Activated naive CD4-positive, alpha-beta T cell treated with anti-CD3 and anti-CD28 coated beads, Interleukin-2, amount 50 U/mL, for 16 hours (primary cell): ENCODE measurements around the gene LSP1.

Source experiments
- DNase-seq: peaks from one replicate; pipeline ENCODE4 v3.0.0-alpha.2; 2020

LSP1 gene

GRCh38 chr11:1825039-1825740, 27.7 kb upstream of the LSP1 start:
- no peak for DNase-seq

DNA sequence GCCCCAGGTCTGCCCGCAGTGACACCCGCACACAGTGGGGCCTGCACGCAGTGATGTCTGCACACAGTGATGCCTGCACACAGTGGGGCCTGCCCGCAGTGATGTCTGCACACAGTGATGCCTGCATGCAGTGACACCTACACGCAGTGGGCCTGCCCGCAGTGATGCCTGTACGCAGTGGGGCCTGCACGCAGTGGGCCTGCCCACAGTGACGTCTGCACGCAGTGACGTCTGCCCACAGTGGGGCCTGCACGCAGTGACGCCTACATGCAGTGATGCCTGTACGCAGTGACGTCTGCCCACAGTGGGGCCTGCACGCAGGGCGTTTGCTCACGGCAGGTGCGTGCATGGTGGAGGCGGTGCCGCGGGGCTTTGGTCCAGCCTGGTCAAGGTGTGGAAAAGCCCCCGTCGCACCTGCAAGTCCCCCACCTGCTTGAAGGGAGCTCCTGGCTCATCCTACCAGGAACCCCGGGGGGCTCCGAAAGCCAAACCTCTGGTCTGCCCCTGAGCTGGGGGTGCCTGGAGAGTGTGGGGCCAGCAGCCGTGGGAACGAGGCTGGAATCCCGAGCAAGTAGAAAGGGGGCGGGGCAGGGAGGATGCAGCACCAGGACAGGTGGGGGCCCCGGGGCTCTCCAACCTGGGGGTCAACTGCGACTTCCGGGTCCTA, 27.0 kb upstream of the LSP1 start:
- no peak for DNase-seq

DNA sequence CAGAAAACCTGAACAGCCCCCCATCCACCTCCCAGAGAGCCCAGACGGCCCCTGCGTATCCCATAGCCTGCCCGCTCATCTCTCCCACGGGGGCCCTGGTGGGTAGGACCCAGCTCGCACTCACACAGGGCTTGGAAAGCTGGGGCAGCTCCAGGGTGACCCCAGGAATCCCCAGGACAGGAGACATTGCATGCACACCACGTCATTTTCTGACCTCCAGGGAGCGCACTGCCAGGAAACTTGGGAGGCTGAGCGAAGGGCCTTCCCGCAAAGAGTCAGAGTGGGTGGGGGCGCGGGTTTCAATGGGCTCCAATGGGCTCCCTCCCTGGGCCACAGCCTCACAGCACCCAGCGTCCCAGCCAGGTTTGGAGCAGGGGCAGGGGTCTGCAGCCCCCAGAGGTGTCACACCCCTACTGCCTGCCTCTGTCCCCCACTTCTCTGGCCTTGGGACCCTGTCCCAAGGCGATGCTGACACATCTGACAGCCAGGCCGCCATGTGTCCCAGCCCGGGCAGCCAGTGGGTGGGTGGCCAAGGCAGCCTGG, 26.3 kb upstream of the LSP1 start:
- DNase-seq = no peak

- DNase-seq = no peak
Observed at GRCh38 chr11:1827095-1827813, 25.6 kb upstream of the LSP1 start.

GRCh38 chr11:1827931-1828330, 25.0 kb upstream of the LSP1 start:
- no peak for DNase-seq

DNA sequence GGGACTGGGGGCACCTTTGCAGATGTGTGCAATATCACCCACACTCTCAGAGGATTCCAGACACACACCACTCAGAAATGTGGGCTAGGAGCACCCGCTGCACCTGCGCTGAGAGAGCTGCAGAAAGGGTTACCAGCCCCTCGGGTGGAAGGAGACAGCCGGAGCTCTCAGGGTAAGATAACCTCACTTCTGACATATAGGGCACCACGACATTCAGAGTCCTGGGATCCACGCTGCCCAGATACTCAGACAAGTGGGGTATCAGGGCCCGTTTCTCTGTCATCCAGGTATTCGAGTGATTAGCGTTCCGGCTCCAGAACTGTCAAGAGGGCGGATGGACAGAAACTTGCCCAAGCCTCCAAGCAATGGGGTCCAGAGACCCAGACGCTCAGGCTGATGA, 24.3 kb upstream of the LSP1 start:
- no peak for DNase-seq

GRCh38 chr11:1829039-1829820, 23.7 kb upstream of the LSP1 start:
- no peak for DNase-seq

DNA sequence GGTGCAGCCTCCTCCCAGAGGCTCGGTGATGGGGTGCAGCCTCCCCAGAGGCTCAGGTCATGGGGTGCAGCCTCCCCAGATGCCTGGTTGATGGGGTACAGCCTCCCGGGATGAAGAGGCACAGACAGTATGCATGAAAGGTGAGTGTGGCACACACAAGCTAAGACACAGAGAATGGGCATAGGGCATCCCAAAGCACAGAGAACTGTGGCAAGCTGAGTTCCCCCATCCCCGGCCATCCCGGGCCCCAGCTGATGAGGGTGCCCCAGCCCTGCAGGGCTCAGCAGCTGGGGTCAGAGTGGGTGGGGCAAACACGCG, 22.9 kb upstream of the LSP1 start:
- no peak for DNase-seq

DNA sequence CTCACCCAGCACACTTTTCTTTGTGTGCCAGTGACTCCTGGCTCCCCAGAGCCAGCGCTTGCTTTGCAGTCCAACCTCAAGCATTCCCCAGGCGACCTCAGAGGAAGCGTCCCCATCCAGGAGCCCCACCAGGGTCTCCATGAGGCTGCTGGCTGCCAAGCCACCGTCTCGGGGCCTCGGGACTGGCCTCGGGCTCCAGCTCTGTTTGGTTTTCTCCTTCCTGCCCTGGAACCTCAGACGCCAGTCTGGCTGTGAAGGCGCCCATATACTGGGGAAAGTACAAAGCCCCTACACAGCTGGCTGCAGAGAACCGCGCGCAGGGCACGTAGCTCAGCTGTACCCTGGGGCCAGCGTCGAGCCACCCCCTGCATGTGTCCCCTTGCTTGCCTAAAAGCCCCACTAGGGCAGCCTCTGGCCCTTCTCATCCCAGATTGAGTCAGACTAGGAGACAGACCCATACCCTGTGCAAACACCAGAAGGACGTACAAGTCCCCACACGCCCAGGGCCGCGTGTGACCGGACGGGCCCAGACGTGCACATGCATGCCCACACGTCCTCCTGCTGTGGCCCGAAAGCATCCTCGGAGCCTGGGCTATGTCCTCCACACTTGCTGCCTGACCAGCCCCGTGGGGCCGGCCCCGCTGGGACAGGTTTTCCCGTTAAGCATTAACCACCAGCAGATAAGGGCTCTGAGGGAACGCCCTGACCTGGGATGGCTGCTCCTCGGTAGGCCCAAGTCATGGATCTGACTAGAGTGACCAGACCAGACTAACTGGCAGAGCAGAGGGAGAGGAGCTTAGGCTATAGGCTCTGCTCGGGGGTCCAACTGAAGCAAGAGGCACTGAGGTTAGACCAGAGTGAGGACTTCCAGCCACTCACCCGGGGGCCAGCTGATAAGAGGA, 22.3 kb upstream of the LSP1 start:
- DNase-seq = no peak

GRCh38 chr11:1831338-1832210, 21.3 kb upstream of the LSP1 start:
- no peak for DNase-seq

DNA sequence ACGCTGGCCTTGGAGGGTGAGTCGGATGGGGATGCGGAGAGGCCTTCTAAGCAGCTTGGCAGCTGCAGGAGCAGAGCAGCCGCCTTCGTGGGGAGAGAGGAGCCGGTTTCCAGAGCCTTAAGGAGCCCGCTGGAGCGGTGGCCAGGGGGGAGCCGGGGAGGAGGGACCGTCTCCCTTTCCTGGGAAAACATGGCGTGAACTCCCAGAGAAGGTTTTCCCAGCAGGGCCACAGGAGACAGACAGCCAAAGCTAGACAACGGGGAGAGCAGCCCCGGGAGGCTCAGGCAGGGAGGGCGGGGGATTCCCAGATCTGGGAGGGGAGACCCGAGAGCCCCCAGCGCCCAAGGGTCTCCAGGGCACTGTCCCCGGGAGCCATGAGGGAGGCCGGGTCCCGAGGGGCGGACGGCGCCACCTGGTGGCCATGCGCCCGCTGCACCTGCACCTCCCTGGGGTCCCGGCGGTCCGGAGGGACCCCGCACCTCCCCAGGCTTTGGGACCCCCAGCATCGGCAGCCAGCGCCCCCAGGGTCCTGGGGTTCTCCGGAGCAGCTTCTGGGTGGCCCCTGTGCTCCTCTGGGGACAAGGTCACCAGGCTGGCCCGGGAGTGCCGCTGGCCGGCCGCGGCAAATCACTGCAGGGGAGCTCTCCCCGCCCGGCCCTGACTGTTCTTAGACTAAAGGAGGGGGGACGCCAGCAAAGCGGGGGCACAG, 20.5 kb upstream of the LSP1 start:
- peak; percentile 70 for DNase-seq

GRCh38 chr11:1832920-1833295, 20.0 kb upstream of the LSP1 start:
- DNase-seq = no peak

DNA sequence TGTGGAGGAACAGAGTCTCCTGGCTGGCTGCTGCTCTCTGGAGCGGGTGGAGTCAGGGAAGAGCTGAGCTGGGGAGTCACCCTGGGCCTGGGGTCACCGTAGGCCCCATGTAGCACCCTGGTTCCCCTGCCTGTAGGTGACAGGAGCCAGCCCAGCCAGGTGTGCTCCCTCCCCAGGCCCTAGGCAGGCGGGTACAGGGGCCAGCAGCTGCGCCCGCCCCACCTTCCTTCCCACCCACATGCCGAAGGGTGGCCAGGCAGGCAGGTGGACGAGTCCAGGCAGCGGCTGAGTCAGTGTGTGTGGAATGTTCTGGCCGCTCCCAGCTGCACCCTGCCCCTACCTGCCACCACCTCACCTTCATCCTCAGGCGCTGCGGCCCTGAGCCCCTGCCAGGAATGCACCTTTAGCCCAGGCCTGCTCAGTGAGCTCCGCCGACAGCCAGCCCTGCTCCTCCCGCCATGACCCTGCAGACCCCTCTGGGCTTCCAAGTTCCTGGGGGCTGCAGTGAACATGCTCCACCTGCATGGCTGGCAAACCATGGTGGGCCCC, 18.7 kb upstream of the LSP1 start:
- no peak for DNase-seq

GRCh38 chr11:1834779-1835670, 17.9 kb upstream of the LSP1 start, which contains the start of gene SYT8:
Gene SYT8, plus strand, starts transcription at chr11:1834990. Its CDS starts 116 bp downstream, at chr11:1835106.
- DNase-seq = no peak

DNA sequence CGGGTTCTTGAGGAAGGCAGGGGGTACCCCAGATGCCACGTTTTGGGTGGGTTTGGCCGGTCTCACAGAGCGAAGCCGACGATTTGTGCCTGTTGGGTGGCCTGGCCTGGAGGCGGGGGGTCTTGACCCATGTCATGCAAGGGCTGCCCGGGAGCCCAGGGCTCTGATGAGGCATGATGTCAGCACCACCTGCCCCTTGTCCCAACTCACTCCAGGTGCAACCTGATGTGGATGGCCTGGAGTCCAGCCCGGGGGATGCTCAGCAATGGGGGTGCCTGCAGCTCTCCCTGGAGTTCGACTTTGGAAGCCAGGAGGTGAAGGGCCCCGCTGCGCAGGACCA, 17.2 kb upstream of the LSP1 start:
- DNase-seq = no peak

GRCh38 chr11:1836011-1836945, 16.6 kb upstream of the LSP1 start:
- DNase-seq = no peak

DNA sequence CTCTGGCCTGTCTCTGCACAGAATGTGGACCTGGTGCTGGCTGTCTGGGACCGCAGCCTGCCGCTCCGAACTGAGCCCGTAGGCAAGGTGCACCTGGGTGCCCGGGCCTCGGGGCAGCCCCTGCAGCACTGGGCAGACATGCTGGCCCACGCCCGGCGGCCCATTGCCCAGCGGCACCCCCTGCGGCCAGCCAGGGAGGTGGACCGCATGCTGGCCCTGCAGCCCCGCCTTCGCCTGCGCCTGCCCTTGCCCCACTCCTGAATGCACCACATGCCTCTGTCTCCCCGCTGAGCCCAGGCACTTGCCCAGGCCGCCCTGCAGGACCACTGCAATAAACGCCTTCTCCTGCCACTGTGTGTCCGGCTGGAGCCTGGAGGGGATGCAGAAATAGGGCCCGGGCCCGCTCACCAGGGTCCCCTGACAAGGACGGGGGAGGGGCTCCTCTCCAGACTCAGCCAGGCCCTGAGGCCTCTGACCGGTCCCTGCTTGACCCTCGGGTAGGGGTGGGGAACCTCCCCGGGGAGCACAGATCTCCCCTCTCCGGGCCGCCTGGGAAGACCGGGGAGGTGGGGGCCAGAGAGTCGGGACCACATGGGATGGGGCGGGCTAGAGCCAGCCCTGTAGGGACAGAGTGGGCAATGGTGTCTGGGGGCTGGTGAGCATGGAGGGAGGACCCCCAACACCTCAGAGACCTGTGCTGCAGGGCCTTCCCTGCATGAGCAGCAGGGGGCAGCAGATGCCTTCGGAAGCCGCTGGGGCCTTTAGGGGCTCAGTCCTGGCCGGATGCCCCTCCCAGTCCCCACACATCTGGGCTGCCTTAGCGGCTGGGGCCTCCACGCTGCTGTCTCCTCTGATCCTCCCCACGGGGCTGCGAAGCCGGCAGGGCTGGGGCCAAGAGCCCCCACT, 15.5 kb upstream of the LSP1 start:
- DNase-seq = peak; percentile 80
